HG02642 (cell line): ENCODE measurements around the gene ZNF787.

ENCODE experiments used
- ATAC-seq: cut with Tn5 transposase; IDR thresholded peaks from one replicate; pipeline ENCODE4 v1.9.1; 2021; ENCODE audit warnings: mild to moderate bottlenecking; ENCODE audit not compliant: unreplicated experiment, poor library complexity

Gene ZNF787

DNA sequence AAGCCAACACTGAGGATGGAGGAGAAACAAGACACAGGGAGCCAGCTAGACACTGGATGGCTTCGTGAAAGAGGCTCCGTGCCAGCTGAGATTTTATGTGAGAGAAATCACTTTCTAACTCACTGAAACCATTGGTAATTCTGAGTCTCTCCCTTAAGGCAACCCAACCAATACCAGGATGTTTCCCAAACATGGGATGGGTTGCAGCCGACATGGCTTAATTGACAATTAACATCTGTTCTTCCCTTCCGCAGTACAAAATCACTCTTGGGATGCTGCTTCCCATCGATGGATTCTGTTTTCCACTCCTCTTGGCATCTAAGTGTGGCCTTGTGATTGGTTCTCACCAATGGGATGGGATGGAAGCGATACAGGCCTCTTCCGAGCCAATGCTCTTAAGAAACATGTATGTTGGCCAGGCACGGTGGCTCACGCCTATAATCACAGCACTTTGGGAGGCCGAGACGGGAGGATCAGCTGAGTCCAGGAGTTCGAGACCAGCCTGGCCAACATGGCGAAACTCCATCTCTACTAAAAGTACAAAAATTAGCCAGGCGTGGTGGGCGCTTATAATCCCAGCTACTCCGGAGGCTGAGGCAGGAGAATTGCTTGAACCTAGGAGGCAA is 2.3 kb upstream of the ZNF787 start:
- no peak for ATAC-seq

GRCh38 chr19:56120371-56121179 is 520 bp downstream of the ZNF787 start:
- peak; percentile 31 for ATAC-seq

DNA sequence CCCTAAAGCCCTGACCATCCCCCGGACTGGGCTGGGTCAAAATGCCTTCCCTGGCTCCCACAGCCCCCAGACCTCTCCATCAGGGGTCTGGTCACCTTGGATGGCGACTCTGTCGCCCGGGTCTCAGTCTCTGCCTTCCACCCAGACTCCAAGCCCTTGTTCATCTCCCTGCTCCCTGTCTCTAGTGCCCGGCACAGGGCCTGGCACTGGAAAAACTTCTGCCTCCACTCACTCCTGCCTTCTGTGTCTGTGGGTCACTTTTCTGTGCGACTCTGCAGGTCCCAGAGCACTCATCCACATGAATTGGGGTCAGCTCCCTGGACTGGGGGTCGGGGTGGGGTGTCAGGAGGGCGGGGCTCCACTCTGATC is 1.1 kb downstream of the ZNF787 start:
- no peak for ATAC-seq

DNA sequence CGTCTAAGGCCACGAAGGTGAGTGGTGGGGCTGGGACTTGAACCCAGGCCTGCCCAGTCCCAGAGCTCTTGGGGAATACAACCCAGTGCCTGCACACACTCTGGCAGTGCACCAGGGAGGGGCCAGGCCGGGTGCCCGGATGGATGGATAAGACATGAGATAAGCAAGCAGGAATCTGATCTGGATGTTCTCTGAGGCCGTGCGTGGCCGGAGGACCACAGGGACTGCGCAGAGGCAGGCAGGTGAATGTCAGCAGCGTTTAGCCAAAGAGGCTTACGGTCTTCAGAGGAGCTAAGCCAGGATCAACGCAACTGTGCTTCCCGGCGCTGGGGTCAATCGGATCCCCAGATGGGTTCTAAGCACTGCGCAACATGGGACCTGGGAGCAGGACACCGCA is 1.5 kb downstream of the ZNF787 start:
- ATAC-seq: no peak

DNA sequence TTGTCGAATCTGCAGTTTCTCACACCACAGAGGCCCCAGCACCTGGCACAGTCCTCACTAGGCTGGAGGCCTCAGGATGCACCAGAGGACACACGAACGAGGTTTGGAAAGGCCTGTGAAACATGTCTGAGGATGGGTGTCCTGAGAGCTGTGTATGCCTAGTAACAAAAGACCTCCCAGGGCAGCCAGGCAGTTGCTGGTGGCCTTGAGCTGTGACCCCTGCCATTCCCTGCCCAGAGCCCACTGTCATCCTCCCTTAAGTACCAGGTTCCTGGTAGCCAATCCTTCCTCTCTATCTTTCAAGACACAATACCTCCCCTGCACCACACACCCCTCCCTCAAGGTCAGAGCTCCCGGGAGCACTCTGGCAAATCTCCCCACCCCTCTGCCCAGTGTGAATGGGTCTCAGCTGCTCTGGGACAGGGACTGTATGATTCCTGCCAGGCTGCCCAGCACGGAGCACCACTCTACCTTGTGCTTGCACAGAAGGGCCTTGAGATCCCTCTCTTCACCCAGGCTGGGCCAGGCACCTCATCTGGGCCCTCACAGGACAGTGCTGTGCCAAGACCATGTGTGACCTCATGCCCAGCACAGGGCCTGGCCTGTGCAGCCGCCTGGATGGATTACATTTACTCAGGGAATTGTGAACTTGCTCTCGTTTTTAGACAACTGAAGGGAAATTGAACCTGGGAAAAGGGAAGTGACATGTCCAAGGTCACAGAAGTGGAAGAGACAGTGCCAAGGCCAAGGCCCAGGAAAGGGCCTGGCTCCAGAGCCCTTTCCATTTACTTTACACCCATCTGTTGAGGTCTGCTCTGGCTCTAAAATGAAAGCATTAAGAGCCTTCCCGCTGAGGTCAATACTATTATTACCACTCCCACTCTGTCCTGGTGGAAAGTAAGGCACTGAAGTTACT is 2.2 kb downstream of the ZNF787 start:
- ATAC-seq: no peak

DNA sequence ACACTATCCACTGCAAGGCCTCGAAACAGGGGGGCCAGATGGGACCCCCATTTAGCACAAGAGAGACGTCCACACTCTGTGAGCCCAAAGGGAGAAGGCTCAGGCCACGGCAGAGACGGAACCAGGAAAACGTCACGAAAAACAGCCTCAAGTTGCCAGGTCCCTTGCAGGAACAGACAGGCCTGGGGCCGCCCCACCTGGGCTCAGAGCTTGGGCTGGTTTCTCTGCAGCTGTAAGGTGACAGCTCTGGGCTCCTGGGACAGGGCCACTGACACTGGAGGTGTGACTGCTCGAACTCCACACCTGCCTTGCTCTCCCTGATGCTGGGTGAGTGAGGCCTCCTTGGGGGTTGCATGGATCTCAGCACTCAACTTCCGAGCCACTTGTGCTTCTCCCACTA is 3.2 kb downstream of the ZNF787 start:
- no peak for ATAC-seq

DNA sequence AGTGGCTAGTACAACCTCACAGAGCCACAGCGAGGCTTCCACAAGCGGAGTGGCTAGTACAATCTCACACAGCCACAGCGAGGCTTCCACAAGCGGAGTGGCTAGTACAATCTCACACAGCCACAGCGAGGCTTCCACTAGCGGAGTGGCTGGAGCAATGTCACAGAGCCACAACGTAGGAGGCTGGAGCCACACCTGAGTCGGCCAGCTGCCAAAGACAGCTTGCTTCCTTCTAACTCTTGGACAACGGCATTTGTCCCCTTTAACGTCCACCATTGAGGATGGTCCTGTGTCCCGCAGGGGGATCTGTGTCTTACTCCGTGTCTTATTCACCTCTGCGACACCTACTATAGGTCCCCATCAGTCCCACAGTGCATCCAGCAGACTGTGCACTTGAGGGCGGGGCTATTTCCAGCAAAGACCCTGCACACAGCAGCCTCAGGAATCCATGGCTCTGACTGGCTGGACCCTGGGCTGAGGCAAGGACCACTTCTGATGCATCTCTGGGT is 3.7 kb downstream of the ZNF787 start:
- no peak for ATAC-seq

DNA sequence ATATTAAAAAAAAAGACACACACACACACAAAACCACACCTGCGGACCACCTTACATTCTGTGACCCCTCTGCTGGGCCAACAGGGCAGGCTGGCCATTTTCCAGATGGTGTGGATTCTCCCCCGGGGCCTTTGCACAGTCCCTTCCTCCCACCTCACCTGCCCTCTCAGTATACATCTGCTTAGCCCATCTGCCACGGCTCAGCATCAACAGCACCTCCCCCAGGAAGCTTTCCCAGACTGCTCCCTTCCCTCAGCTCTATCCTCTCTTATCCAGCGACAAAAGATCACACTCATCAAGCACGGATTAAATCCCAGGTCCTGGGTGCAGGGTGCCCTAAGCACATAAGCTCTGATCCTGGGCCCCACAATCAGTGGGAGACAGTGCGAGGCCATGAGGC is 4.5 kb downstream of the ZNF787 start:
- no peak for ATAC-seq

DNA sequence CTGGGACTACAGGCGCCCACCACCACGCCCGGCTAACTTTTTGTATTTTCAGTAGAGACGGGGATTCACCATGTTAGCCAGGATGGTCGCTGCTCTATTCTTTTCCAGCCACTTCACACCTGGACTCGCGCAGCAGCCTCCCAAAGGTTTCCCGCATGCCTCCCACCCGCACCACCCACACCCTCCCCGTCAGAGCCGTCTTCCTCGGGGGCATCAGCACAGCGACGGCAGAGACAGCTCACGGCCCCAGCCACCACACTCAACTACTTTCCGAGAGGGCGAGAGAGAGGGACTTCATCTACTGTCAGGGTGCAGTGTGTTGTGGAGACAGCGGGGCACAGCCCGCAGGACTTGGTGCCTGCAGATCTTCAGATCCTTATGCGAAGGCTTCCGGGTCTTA is 5.6 kb downstream of the ZNF787 start:
- ATAC-seq: no peak

- ATAC-seq: no peak
Observed at GRCh38 chr19:56114778-56115110, 6.4 kb downstream of the ZNF787 start.

GRCh38 chr19:56114051-56114777 is 6.9 kb downstream of the ZNF787 start:
- no peak for ATAC-seq

- no peak for ATAC-seq
Observed at GRCh38 chr19:56113074-56113632, 7.9 kb downstream of the ZNF787 start.

DNA sequence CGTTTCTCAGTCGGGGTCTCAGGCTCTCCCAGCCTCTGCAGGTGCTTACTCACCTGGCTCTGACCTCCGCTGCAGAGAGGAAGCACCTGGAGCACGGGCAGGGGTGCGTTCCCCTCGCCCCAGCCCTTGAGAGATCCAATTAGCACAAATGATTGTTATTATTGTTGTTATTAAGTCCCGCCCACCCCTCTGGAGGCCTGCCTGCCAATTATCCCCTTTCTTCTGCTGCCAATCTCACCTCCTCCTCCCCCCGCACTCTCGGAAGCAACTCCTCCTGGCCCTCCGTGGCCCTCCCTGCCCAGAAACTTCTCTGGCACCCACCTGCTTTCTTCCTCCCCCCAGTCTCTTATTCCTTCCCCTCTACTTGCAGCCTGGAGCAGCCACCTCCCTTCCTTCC is 8.8 kb downstream of the ZNF787 start:
- no peak for ATAC-seq

DNA sequence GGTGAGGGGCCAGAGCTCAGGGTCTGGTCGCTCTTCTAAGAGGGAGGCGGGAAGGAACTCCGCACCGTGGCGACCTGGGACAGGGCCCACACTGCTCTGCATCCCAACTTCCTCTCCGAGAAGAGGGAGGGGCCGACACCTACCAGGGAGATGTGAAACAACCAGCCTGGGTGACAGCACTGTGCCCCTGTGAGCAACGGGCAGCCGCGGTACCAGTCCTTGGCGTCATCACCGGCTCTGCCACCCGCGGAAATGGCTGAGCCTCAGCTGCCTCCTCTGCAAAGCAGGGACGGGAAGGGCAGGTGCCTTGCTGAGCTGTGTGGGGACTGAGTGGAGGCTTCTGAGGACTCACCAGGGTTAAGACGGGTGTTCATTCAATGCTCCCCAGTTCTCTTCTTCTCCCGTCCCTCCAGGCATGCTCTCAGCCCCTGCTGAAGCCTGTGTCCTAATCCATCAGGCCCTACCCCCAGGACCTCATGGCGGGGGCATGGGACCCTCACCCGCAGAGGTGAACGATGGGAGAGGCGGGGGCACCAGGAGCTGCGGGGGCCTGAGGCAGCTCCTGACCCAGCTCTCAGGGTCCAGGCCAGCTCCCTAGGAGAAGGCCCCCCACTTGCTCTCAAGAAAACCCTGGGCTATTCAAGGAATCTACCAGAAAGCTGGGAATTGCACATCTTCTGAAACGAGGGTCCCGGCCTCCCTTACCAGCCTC is 9.3 kb downstream of the ZNF787 start:
- ATAC-seq: peak; percentile 79

DNA sequence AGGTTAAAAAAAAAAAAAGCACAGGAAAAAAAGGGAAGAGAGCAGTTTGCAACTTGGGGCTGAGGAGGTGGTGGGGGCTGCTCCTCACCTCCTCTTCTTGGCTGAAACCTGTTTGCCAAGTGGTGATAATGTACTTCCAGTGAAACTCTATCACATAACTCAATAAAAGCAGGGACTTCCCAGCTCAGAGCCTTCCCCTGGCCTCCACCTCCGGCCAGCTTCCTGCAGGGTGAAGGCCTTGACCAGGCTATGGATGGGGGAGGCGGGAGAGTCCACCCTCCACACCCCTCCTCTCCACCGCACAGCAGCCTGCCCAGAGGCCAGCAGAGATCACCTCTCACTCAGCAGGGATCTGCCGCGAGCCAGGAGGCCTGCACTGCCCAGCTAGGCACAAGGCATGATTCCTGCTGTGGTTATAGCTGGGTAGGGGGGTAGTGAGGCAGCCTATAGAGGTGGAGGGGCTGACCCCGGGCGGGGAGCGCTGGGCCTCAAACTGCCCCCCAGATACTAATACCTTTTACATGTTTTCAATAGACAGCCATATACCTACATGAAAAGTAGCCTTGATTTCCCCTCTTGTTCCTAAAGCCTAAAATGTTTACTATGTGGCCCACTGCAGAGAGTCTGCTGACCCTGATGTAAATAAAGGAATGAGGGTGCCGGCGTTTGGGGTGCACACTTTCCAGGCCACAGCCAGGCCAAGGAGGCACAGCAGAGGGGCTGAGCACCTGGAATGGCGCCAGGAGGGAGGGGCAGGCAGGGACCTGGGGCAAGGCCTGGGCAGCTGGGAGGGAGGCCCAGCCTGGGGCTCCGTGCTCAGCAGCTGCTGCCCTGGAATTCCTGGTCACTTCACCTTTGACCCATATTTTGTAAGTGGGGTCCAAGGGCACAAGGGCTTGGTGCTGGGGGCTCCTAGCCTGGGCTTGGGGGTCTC is 10.3 kb downstream of the ZNF787 start:
- no peak for ATAC-seq

- no peak for ATAC-seq
Observed at GRCh38 chr19:56109226-56109625, 11.9 kb downstream of the ZNF787 start.

GRCh38 chr19:56108447-56109195 is 12.5 kb downstream of the ZNF787 start:
- ATAC-seq: no peak
